ENCODE measurements around the gene MEGF8.

Gene MEGF8

DNA sequence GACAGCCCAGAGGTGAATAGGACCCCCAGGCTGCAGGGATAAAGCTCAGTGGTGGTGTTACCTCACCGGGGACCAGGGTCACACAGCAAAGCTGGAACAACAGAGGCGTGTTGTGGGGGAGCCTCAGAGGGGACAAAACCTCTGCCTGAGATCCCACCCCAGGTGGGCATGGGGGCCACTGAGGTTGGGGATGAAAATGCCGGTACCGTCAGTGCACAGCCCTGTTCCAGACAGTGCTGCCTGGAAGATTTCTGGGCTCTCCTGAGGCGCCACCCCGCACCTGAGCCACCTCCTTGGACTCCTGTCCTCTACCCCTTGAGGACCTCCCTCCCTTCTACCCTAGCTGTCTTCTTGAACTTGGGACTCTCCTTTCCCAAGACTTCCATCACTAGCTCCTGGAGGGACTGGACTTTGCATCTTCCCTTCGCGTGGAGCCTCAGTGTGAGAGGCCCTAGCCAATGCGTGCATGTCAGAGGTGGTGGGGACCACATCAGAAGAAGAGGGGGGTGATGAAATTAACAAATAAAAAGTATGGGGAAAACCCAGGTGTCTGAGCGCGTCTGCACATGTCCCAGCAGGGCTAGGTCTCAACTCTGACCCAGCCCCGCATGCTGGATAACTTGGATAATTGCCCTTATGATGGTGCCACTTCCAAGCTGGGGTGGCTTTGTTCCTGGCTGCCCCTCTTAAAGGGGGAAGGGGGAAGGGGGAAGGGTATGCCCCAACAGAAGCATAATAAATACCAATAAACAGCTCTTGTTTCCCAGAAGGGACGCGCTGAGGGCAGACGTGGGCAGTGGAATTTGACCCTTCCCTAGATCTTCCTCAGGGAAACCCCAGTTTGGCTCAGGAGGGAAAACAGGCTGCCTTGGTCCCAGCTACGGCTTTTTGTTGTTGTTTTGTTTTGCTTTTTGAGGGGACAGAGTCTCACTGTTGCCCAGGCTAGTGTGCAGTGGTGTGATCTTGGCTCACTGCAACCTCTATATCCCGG, 53.1 kb downstream of the MEGF8 start:
- no peak for DNase-seq (ENCODE audit: extremely low read depth, low read depth)
- H3K4me3 ChIP-seq (replicated peaks; ENCODE audit: low read depth, low read length) = no peak overlapping the region
- TF ChIP-seq, protein P1, sequence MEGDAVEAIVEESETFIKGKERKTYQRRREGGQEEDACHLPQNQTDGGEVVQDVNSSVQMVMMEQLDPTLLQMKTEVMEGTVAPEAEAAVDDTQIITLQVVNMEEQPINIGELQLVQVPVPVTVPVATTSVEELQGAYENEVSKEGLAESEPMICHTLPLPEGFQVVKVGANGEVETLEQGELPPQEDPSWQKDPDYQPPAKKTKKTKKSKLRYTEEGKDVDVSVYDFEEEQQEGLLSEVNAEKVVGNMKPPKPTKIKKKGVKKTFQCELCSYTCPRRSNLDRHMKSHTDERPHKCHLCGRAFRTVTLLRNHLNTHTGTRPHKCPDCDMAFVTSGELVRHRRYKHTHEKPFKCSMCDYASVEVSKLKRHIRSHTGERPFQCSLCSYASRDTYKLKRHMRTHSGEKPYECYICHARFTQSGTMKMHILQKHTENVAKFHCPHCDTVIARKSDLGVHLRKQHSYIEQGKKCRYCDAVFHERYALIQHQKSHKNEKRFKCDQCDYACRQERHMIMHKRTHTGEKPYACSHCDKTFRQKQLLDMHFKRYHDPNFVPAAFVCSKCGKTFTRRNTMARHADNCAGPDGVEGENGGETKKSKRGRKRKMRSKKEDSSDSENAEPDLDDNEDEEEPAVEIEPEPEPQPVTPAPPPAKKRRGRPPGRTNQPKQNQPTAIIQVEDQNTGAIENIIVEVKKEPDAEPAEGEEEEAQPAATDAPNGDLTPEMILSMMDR (IDR thresholded peaks at IDR 0.05; ENCODE audit: low read depth, low read length, missing control alignments) = no peak

DNA sequence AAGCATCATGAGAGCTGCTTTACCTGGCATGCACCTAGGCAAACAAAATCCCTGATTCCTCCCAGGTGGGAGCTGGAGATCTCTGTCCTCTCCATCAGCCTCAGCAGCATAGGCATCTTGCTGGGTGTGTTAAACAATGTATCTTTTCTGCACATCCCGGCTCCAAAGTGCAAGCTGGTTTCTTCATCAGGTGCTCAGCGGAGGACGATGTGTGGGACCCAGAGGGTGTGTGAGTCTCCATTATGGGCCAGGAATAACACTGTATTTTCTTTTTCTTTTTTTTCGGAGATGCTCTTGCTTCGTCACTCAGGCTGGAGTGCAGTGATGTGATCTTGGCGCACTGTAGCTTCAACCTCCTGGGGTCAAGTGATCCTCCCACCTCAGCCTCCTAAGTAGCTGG, 54.7 kb downstream of the MEGF8 start:
- DNase-seq (ENCODE audit: extremely low read depth, low read depth) = no peak
- H3K4me3 ChIP-seq (replicated peaks; ENCODE audit: low read depth, low read length) = no peak overlapping the region
- TF ChIP-seq, protein P1 (IDR thresholded peaks at IDR 0.05; ENCODE audit: low read depth, low read length, missing control alignments) = no peak

DNA sequence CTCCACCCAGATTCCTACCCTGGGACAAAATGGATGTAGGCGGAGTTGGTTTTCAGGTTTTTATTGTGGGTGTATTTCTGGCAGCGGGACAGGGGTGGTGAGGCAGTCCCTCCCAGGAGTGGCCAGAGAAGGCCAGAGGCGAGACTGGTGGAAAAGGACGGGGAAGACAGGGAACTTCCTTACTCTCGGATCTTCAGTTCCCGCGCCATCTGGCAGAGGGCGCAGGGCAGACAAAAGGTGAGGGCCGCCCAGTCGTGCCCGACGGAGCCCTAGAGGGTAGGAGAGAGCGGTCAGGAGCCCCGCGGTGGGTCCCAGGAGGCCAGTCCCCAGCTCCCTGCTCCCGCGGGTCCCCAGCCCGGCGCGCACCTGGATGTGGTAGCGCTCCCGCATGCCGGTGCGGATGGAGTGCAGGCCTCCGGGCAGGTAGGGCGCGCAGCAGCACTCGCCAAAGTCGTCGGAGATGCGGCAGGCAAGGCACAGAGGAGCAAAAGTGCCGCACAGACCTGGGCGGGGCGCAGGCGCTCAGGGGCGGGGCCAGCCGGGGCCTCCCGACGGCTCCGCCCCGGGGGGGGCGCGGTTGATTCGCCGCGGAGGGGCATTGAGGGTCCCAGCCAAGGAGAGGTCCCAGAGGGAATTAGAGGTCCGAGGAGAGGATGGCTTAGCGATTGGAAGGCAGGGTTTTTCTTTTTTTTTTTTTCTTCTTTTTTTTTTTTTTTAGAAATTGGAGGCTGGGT, 61.7 kb downstream of the MEGF8 start:
- TF ChIP-seq, protein P1 (IDR thresholded peaks at IDR 0.05; ENCODE audit: low read depth, low read length, missing control alignments) = peak; percentile 29
- no peak for DNase-seq (ENCODE audit: extremely low read depth, low read depth)
- H3K4me3 ChIP-seq (replicated peaks; ENCODE audit: low read depth, low read length) = peak overlapping the region; percentile 30

- TF ChIP-seq, protein P1 (IDR thresholded peaks at IDR 0.05; ENCODE audit: low read depth, low read length, missing control alignments) = no peak
- DNase-seq (ENCODE audit: extremely low read depth, low read depth) = no peak
- H3K4me3 ChIP-seq (replicated peaks; ENCODE audit: low read depth, low read length) = no peak overlapping the region
Measured at GRCh38 chr19:42388851-42389489, 63.5 kb downstream of the MEGF8 start.

GRCh38 chr19:42389899-42390298, 64.5 kb downstream of the MEGF8 start, which contains the start of gene CNFN:
Gene CNFN (minus strand): TSS chr19:42390297. CDS start chr19:42389037, 1,260 bp downstream.
- no peak for DNase-seq (ENCODE audit: extremely low read depth, low read depth)
- TF ChIP-seq, protein P1 (IDR thresholded peaks at IDR 0.05; ENCODE audit: low read depth, low read length, missing control alignments) = no peak

GRCh38 chr19:42392165-42392564, 66.7 kb downstream of the MEGF8 start:
- H3K4me3 ChIP-seq (replicated peaks; ENCODE audit: low read depth, low read length) = no peak overlapping the region
- DNase-seq (ENCODE audit: extremely low read depth, low read depth) = no peak
- TF ChIP-seq, protein P1 (IDR thresholded peaks at IDR 0.05; ENCODE audit: low read depth, low read length, missing control alignments) = no peak

More at GRCh38 chr19:42389899-42390298, 64.5 kb downstream of the MEGF8 start, which contains the start of gene CNFN:
- H3K4me3 ChIP-seq (replicated peaks; ENCODE audit: low read depth, low read length) = no peak within 1 kb of the TSS

Measured in HFF-Myc (cell line).